Islet precursor cell (in vitro differentiated cells): ENCODE data around the gene SCG3.

ENCODE experiments used
- DNase-seq: peaks from one replicate; pipeline ENCODE4 v3.0.0-alpha.2; 2018

Gene SCG3

GRCh38 chr15:51680321-51680720 is 982 bp upstream of the SCG3 start:
- DNase-seq = no peak

- no peak for DNase-seq
These were observed 6.3 kb downstream of the SCG3 start for GRCh38 chr15:51687565-51687964.

- no peak for DNase-seq
These were observed 7.6 kb downstream of the SCG3 start for GRCh38 chr15:51688863-51689262.

- DNase-seq = no peak
These were observed 10.9 kb downstream of the SCG3 start for GRCh38 chr15:51692154-51692553.

GRCh38 chr15:51696566-51696965 is 15.3 kb downstream of the SCG3 start:
- DNase-seq = no peak

GRCh38 chr15:51697163-51697562 is 15.9 kb downstream of the SCG3 start:
- DNase-seq = no peak

GRCh38 chr15:51699373-51699772 is 18.1 kb downstream of the SCG3 start:
- no peak for DNase-seq

GRCh38 chr15:51702710-51703109 is 21.4 kb downstream of the SCG3 start:
- DNase-seq = no peak

- no peak for DNase-seq
These were observed 25.0 kb downstream of the SCG3 start for GRCh38 chr15:51706291-51706690.

- DNase-seq = no peak
These were observed 25.8 kb downstream of the SCG3 start for GRCh38 chr15:51706926-51707608.

GRCh38 chr15:51708013-51708412 is 26.7 kb downstream of the SCG3 start:
- no peak for DNase-seq

- DNase-seq = no peak
These were observed 27.7 kb downstream of the SCG3 start for GRCh38 chr15:51709031-51709430.

GRCh38 chr15:51714162-51714561 is 32.9 kb downstream of the SCG3 start:
- no peak for DNase-seq

GRCh38 chr15:51714911-51715310 is 33.6 kb downstream of the SCG3 start:
- no peak for DNase-seq

GRCh38 chr15:51718219-51718618 is 36.9 kb downstream of the SCG3 start:
- DNase-seq = no peak

GRCh38 chr15:51718746-51719145 is 37.4 kb downstream of the SCG3 start:
- no peak for DNase-seq

GRCh38 chr15:51720201-51720995 is 39.1 kb downstream of the SCG3 start:
- DNase-seq = no peak

- DNase-seq = no peak
These were observed 40.1 kb downstream of the SCG3 start for GRCh38 chr15:51721199-51721960.

GRCh38 chr15:51724199-51724598 is 42.9 kb downstream of the SCG3 start:
- no peak for DNase-seq

- DNase-seq = peak; percentile 75
These were observed 43.4 kb downstream of the SCG3 start for GRCh38 chr15:51724673-51725072.

GRCh38 chr15:51726302-51727073 is 45.2 kb downstream of the SCG3 start:
- DNase-seq = peak; percentile 99

GRCh38 chr15:51727141-51727897 is 46.0 kb downstream of the SCG3 start:
- peak; percentile 82 for DNase-seq
